GM23248 (cell line): ENCODE measurements around the gene CELSR1.

Experiments used
- EZH2 ChIP-seq: fragments of 200-600 bp; sonication (generic); IDR thresholded peaks from 2 replicates; pipeline ENCODE4 v1.6.1; 2018; ENCODE audit warnings: antibody characterized with exemption, mild to moderate bottlenecking; ENCODE audit not compliant: insufficient read depth, poor library complexity, severe bottlenecking
- EZH2phosphoT487 ChIP-seq: fragments of 200-600 bp; sonication (generic); IDR thresholded peaks from 2 replicates; pipeline ENCODE4 v1.6.1; 2018; ENCODE audit warnings: antibody characterized with exemption, moderate library complexity, mild to moderate bottlenecking, low read depth; ENCODE audit not compliant: insufficient read depth

- TF ChIP-seq EZH2 (no peak), EZH2phosphoT487 (no peak)
Observed at GRCh38 chr22:46322711-46323110, 214.7 kb downstream of the CELSR1 start.
